NB4 (cell line): ENCODE results near the gene ZNF644.

Source experiments
- CTCF ChIP-seq: IDR thresholded peaks from one replicate; pipeline ENCODE4 v1.5.1; 2012; ENCODE audit warnings: low read depth, low read length
- MYC ChIP-seq: IDR thresholded peaks from 2 replicates; pipeline ENCODE4 v1.6.1; 2011; ENCODE audit warnings: low read depth, low read length
- POLR2A ChIP-seq: IDR thresholded peaks from 2 replicates; pipeline ENCODE4 v1.6.1; 2011; ENCODE audit warnings: mild to moderate bottlenecking; ENCODE audit not compliant: insufficient read length; ENCODE audit errors: extremely low read depth

GRCh38 chr1:90973897-90974798 is 47.7 kb downstream of the ZNF644 start:
- no peak for TF ChIP-seq CTCF
- no peak for TF ChIP-seq POLR2A
- no peak for TF ChIP-seq MYC
